HG02840 (cell line): Measurements from ENCODE around the gene OR5D13.

Experiments used
- ATAC-seq: cut with Tn5 transposase; IDR thresholded peaks from one replicate; pipeline ENCODE4 v1.9.1; 2021; ENCODE audit warnings: mild to moderate bottlenecking, moderate library complexity, moderate number of reproducible peaks; ENCODE audit not compliant: unreplicated experiment, low FRiP score

Gene OR5D13, protein sequence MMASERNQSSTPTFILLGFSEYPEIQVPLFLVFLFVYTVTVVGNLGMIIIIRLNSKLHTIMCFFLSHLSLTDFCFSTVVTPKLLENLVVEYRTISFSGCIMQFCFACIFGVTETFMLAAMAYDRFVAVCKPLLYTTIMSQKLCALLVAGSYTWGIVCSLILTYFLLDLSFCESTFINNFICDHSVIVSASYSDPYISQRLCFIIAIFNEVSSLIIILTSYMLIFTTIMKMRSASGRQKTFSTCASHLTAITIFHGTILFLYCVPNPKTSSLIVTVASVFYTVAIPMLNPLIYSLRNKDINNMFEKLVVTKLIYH

DNA sequence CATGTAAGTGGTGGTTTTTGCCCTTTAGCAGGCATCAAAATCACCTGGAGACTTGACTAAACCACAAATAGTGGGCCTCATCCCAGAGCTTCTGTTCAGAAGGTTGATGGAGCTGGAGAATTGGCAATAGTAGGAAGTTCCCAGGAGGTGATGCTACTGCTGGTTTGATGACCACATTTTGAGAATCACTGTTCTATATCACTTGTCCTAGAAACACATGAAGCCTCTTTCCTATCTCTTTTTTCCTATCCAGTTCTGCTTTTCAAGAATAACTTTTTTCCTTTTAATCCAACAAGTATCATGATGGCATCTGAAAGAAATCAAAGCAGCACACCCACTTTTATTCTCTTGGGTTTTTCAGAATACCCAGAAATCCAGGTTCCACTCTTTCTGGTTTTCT is at the start of gene OR5D13:
Gene OR5D13 (plus strand): TSS at position 301 of the 400 bp plus-strand sequence. CDS start 0 bp downstream, at position 301.
- ATAC-seq, result no peak

DNA sequence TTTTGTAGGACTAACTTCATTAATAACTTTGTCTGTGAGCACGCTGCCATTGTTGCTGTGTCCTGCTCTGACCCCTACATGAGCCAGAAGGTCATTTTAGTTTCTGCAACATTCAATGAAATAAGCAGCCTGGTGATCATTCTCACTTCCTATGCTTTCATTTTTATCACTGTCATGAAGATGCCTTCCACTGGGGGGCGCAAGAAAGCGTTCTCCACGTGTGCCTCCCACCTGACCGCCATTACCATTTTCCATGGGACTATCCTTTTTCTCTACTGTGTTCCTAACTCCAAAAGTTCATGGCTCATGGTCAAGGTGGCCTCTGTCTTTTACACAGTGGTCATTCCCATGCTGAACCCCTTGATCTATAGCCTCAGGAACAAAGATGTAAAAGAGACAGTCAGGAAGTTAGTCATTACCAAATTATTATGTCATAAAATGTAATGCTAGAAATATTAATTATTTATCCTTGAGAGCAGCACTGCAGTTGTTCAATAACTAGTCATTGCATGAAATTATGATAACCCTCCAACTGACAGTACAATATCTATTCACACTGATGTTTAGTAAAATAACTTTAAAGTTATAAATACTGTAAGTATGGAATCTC is 46.4 kb upstream of the OR5D13 start:
- no peak for ATAC-seq

DNA sequence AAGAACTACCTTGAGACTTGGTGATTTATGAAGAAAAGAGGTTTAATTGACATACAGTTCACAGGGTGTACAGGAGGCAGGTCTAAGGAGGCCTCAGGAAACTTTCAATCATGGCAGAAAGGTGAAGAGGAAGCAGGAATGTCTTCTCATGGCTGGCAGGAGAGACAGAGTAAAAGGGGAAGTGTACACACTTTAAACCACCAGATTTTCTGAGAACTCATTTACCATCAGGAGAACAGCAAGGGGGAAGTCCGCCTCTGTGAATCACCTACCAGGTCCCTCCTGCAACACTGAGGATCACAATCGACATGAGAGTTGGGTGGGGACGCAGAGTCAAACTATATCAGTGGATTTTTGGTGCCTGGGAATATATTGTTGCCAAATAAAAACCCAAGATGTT is 40.3 kb upstream of the OR5D13 start:
- no peak for ATAC-seq

DNA sequence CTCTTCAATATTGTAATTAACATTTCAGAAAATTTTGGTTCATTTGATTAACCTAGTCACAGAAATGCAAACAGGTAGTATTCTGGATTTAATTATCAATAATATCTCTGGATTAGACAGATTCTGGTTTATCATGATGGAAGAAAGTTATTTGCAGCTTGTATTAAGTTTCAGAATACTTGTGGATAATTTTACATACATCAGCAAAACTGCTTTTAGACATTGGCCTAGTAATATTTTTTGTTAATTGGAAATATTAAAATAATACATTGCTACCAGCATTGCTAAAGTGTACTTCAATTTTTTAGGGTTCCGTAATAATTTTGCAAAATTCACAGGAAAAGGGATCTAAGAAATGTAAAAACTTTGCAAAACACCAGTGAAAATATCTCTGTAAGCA is 18.4 kb downstream of the OR5D13 start:
- no peak for ATAC-seq

DNA sequence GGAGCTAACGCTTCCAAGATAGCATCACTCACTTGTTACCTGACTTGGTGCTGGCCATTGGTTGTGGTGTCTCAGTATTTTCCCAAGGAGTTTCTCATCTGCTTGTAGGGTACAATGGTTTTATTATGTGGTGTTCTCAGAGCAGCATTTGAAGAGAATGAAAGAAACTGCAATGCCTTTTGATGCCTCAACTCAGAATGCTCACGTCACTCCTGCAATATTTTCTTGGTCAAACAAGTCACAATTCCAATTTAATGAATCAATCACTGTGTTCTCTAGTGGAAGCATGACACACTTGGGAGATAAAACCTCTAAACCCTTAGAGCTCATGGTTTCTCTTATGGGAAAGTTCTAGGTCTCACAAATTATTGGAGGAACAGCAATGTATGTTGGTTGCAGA is 20.1 kb downstream of the OR5D13 start:
- no peak for ATAC-seq

DNA sequence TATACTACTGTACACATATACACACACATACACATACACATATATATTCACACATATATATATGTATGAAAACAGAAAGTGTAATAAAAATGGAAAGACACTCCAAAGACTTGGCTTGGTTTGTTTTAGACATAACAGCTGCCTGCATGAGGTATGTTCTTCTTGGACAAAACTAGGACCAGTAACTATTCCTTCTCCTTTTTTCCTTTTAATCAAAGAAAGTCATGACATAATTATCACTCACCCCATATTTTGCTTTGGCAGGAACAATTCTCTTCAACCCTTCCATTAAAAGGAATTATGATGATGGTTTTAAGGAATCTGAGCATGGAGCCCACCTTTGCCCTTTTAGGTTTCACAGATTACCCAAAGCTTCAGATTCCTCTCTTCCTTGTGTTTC is 22.0 kb downstream of the OR5D13 start, which contains the start of gene OR5D14:
Gene OR5D14 (plus strand): TSS at position 301 of the 400 bp plus-strand sequence. CDS start 0 bp downstream, at position 301.
- ATAC-seq, result no peak

DNA sequence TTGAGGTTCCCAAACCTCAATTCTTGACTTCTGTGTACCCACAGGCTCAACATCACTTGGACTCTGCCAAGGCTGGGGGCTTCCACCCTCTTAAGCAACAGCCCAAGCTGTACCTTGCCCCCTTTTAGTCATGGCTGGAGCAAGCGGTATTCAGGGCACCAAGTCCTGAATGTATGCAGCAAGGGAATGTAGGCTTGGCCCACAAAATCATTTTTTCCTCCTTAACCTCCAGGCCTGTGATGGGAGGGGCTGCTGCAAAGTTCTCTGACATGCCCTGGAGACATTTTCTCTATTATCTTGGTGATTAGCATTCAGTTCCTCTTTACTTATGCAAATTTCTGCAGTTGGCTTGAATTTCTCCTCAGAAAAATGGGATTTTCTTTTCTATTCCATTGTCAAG is 33.0 kb downstream of the OR5D13 start:
- no peak for ATAC-seq

DNA sequence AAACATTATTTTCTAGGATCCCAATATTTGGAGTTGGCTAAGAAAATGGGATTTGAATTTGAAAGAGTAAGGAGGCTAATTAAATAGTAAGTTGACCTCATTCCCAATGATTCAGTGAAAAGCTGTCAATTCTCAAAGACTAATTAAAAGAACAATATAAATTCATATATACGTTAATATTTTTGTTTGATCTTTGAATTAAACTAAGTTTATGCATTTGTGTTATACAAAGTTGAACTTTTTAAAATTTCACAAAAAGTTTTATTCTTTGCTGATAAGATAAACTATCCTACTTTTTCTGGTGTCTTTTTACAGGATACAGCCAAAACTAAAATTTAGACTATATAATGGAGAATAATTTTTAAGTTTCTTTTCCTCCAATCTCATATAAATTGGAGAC is 37.8 kb downstream of the OR5D13 start, which contains the start of gene OR5L1:
Gene OR5L1 (plus strand): TSS at position 301 of the 400 bp plus-strand sequence. CDS start 100 bp downstream, outside the sequence.
- no peak for ATAC-seq

DNA sequence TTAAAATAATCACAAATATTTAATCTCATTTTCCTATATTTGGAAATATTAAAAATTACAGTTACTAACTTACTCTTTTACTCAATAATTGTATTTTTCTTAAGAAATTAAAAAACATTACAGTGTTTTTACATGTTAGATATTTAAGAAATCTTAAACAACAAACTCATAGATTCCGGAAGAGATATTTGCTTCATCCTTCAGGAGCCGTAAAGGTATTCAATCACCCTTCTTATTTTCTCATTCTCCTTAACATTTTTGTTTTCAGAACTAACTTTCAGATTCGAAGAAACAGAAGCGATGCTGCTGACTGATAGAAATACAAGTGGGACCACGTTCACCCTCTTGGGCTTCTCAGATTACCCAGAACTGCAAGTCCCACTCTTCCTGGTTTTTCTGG is 46.1 kb downstream of the OR5D13 start, which contains the start of gene OR5D18:
Gene OR5D18 (plus strand): TSS at position 301 of the 400 bp plus-strand sequence. CDS start 0 bp downstream, at position 301.
- ATAC-seq, result no peak
